ENCODE results near the gene ULK4.
"Not testable (repeated sequence)": the region's sequence is repeated elsewhere in the genome, so short reads cannot be mapped to it uniquely, and the experiment has no call there.

The ULK4 gene

GRCh38 chr3:41711651-41712050 is 250.3 kb downstream of the ULK4 start:
- H3K27ac ChIP-seq = no peak overlapping the region
- no peak for TF ChIP-seq ZFX (IDR thresholded peaks at IDR 0.05)
- TF ChIP-seq CTCF (conservative IDR thresholded peaks at IDR 0.05) = no peak

GRCh38 chr3:41710646-41711388 is 251.1 kb downstream of the ULK4 start:
- TF ChIP-seq ZFX (IDR thresholded peaks at IDR 0.05) (no peak), CTCF (conservative IDR thresholded peaks at IDR 0.05) (no peak)
- no peak overlapping the region for H3K27ac ChIP-seq

GRCh38 chr3:41709213-41709612 is 252.7 kb downstream of the ULK4 start:
- not testable (repeated sequence) for H3K27ac ChIP-seq

- H3K27ac ChIP-seq = no peak overlapping the region
- TF ChIP-seq CTCF (conservative IDR thresholded peaks at IDR 0.05) (no peak), ZFX (IDR thresholded peaks at IDR 0.05) (no peak)
Measured at GRCh38 chr3:41708176-41708575, 253.7 kb downstream of the ULK4 start.

GRCh38 chr3:41705893-41706292 is 256.0 kb downstream of the ULK4 start:
- no peak for TF ChIP-seq ZFX (IDR thresholded peaks at IDR 0.05)
- no peak for TF ChIP-seq CTCF (conservative IDR thresholded peaks at IDR 0.05)

GRCh38 chr3:41701191-41701698 is 260.7 kb downstream of the ULK4 start:
- no peak overlapping the region for H3K27ac ChIP-seq
- TF ChIP-seq ZFX (IDR thresholded peaks at IDR 0.05) (no peak), CTCF (conservative IDR thresholded peaks at IDR 0.05) (no peak)

More at GRCh38 chr3:41705893-41706292, 256.0 kb downstream of the ULK4 start:
- no peak overlapping the region for H3K27ac ChIP-seq

GRCh38 chr3:41700155-41700554 is 261.7 kb downstream of the ULK4 start:
- no peak overlapping the region for H3K27ac ChIP-seq
- TF ChIP-seq CTCF (conservative IDR thresholded peaks at IDR 0.05) (no peak), ZFX (IDR thresholded peaks at IDR 0.05) (no peak)

- H3K27ac ChIP-seq = no peak overlapping the region
- TF ChIP-seq CTCF (conservative IDR thresholded peaks at IDR 0.05) (no peak), ZFX (IDR thresholded peaks at IDR 0.05) (no peak)
Measured at GRCh38 chr3:41698898-41699297, 263.0 kb downstream of the ULK4 start.

Measured in C4-2B (cell line).